HG03108 (cell line): ENCODE data around the gene ZNF512.
A peak's percentile ranks its signal among the peaks of the same experiment; 100 is the strongest.
"Not testable (repeated sequence)": the region's sequence is repeated elsewhere in the genome, so short reads cannot be mapped to it uniquely, and the experiment has no call there.

Experiments used
- ATAC-seq: cut with Tn5 transposase; IDR thresholded peaks from one replicate; pipeline ENCODE4 v1.9.1; 2021; ENCODE audit warnings: moderate library complexity; ENCODE audit not compliant: unreplicated experiment

ZNF512 gene

DNA sequence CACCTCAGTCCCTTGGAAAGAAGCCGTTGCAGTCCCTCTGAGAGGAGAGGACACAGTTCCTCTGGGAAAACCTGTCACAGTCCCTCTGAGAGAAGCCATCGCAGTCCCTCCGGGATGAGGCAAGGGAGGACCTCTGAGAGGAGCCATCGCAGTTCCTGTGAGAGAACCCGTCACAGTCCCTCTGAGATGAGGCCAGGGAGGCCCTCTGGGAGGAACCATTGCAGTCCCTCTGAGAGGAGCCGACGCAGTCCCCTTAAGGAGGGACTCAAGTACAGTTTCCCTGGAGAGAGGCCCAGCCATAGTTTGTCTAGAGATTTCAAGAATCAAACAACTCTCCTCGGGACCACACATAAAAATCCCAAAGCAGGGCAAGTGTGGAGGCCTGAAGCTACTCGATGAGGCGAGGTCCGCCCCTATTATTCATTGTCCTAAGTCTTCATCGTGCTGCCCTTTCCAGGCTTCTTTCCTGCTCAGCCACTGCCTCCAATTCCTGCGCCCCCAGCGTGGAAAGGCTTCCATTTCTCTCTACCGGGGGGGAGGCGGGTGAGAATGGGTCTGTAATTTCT is 630 bp upstream of the ZNF512 start:
- no peak for ATAC-seq

DNA sequence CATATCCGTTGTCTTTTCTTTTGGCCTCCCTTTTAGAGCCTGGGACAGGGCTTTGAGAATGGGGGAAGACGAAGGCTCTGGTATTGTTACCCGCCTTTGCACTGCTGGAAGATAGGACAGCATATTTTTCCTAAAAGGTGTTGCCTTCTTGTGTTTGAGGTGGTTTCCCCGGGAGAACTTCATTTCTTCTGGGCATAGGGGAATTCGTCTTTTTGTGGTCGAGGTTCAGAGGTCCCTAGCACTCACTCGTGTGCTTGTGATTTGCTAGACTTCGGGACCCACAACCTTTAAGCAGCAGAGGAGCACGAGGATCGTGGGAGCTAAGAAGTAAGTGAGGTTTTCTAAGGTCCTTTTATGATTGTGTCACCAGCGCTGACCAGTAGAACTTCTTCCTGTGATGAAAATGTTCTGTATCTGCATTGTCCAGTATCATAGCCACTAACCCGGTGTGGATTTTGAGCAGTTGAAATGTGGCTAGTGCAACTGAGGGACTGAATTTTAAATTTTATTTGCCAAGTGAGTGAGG is 611 bp downstream of the ZNF512 start:
- no peak for ATAC-seq

DNA sequence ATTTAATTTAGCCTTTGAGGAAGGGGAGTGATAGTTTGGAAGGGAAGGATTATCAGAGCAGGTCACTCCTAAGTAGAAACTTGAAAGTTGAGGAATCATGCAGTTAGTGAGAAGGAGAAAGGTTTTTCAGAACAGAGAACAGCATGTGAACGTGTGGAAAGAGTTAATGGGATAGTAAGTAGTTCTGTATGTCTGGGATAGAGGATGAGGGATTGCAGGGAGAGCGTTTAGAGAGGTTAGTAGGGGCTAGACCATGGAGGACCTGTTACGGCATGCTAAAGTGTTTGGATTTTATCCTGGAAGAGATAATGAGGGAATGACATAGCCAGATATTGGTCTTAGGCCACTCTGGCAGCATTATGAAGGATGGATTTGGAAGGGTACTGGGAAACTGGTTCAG is 1.8 kb downstream of the ZNF512 start:
- ATAC-seq: no peak

DNA sequence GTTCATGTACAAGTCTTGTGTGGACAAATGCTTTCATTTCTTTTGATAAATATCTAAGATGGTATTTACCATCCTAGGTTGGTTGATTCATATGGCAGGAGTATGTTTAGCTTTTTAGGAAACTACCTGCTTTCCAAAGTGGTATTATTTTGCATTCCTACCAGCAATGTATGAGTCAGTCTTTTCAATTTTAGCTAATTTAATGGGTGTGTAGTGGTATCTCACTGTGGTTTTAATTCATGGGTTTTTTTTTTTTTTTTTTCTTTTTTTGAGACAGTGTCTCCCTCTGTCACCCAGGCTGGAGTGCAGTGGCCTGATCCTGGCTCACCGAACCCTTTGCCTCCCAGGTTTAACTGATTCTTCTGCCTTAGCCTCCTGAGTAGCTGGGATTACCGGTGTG is 4.2 kb downstream of the ZNF512 start:
- ATAC-seq: no peak

DNA sequence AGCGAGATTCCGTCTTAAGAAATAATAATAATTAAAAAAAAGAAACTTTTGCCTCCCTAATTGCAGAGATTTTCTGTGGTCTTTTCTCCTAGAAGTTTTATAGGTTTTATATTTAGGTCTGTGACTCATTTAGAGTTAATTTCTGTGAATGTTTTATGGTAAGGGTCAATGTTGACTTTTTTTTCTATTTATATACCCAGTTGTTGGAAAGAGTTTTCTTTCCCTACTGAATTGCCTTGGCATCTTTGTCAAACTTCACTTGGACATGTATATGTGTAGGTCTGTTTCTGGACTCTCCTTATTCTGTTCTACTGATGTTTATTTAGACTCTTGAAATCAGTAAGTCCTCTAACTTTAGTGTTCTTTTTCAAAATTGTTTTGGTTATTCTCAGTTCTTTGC is 5.5 kb downstream of the ZNF512 start:
- ATAC-seq: no peak

DNA sequence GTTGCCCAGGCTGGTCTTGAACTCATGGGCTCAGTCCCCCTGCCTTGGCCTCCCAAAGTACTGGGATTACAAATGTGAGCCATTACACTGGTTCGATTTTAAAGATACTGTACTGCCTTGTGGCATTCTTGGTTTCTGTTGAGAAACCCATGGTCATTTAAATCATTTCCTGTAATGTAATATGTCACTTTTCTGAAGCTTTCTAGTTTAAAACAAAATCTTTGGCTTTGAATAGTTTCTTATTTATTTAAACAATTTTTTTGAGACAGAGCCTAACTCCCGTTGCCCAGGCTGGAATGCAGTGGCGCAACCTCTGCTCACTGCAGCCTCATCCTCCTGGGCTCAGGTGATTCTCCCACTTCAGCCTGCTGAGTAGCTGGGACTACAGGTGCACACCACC is 8.9 kb downstream of the ZNF512 start:
- no peak for ATAC-seq

DNA sequence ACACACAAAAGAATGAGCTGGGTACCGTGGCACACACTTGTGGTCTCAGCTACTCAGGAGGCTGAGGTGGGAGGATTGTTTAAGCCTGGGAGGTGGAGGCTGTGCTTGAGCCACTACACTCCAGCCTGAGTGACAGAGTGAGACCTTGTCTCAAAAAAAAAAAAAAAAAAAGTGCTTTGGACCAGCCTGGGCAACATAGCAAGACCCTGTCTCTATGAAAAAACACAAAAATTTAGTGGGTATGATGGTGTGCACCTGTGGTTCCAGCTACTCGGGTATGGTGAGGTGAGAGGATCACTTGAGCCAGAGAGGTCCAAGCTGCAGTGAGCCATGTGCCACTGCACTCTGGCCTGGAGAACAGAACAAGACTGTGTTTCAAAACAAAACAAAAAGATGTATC is 10.4 kb downstream of the ZNF512 start:
- ATAC-seq: no peak

DNA sequence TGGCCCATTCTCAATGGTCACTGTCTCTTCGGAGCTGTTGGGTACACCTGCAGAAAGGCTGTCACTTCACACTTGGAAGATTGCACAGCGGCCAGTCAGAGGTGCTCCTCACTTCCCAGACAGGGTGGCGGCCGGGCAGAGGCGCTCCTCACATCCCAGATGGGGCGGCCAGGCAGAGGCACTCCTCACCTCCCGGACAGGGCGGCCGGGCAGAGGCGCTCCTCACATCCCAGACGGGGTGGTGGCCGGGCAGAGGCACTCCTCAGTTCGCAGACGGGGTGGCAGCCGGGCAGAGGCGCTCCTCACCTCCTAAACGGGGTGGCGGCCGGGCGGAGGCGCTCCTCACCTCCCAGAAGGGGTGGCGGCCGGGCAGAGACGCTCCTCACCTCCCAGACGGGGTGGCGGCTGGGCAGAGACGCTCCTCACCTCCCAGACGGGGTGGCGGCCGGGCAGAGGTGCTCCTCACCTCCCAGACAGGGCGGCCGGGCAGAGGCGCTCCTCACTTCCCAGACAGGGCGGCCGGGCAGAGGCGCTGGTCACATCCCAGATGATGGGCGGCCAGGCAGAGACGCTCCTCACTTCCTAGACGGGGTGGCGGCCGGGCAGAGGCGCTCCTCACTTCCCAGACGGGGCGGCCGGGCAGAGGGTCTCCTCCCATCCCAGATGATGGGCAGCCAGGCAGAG is 11.3 kb downstream of the ZNF512 start:
- ATAC-seq: not testable (repeated sequence)

DNA sequence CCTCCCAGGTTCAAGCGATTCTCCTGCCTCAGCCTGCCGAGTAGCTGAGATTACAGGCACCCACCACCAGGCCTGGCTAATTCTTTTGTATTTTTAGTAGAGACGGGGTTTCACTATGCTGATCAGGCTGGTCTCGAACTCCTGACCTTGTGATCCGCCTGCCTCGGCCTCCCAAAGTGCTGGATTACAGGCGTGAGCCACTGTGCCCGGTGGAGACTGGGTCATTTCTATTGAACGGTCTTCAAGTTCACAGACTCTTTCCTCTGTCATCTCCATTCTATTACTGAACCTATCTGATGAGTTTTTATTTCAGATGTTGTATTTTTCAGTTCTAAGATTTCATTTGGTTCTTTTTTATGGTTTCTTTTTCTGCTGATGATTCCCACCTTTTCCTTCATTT is 12.6 kb downstream of the ZNF512 start:
- not testable (repeated sequence) for ATAC-seq

DNA sequence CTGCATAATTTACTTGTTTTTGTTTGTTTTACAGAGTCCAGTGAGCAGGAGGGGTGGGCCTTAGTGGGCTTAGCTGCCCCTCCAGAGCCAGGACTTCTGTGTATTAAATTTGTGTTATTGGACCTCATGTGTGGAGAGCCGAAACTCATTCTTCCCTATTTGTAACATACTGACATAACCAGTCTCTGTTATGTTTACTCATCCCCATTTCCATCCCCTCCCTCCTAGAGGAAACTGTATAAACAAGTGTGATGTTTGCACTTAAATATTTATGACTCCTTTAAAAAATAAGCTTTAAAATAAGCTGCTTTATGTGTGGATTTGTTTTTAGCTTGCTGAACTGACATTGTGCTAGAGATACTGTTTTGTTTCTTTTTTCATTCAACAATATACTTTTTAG is 13.8 kb downstream of the ZNF512 start:
- ATAC-seq: no peak

DNA sequence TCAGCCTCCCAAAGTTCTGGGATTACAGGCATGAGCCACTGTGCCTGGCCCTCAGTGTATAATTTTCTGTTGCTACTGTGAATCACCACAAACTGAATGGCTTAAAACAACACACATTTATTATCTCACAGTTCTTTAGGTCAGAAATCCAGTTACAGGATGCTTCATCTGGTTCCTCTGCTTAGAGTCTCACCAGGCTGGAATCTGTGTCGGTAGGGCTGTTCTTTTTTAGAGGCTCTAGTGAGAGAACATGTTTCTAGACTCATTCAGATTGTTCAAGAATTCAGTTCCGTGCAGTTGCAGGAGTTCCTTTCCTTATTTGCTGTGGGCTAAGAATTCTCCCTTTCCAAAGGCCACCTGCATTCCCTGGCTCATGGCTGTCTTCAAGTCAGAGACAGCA is 23.8 kb downstream of the ZNF512 start:
- no peak for ATAC-seq

DNA sequence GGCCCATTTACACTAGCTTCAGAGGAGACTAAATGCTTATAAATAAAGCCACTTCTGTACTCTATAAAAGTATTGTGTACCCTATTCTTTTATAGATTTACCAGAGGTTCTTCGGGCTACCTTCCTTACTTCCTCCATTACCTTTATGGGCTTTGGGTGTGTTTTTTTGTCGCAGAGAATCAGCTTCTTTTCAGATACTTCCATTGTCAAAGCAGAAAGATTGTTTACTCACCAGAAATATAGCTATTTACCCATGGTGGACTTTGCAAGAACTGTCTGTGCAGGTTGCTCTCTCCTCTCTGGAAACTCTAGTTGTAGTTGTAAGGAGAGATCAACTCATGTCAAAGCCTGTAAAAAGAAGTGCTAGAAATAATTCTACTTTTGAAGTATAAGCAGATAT is 31.1 kb downstream of the ZNF512 start:
- no peak for ATAC-seq

DNA sequence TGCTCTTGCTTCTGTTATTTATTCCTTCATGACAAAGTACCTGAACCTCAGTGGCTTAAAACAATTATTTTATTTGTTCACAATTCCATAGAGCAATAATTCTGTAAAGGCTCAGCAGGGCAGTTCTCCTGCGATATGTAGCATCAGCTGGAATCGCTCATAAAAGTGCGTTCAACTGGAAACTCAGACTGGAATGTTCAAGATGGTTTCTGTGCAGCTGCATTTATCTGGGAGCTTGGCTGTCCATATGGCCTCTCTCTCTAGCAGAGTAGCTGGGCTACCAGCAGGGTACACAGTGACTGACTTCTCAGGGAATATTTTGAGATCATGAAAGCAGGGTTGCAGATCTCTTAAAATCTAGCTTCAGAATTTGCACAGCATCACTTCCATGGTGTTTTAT is 32.5 kb downstream of the ZNF512 start:
- ATAC-seq: no peak

DNA sequence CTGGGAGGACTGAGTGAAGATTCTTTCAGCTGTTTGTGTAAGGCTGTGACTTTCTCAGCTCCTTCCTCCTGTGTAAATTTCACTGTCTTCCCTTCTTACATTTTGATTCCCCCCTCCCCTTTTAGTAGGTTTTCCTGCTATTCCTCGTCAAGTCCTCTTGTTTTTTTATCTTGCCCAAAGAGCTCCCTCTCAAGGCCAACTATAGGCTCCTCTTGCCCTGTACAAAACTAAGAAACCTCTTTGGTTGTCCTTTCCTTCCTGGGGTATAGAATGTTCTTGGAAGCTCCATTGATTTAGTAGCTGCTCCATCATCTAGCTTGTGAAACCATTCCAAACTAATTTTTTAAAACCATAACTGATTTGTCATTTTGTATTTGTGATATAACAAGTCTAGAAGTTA is 38.7 kb downstream of the ZNF512 start:
- no peak for ATAC-seq

DNA sequence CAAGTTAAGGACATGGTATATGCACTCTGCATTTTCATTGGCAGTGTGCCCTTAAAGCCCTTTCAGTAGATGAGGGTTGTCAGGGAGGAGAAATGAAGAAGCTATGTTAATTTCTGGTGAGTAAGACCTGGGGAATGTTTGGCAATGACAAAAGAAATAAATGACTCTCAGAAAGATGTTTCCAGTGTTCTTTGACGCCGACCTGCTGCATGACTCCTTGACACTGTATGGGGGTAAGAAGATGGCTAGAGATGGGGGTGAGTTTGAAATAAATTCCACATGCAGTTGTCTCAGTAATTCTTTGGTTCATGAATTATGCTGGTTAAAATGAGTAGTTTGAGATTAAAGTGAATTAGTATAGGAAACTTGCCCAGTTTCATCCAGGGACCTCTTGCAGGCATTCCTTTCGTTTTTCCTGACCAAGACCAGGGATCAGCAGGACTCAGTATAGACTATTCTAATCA is 40.1 kb downstream of the ZNF512 start:
- ATAC-seq: no peak

DNA sequence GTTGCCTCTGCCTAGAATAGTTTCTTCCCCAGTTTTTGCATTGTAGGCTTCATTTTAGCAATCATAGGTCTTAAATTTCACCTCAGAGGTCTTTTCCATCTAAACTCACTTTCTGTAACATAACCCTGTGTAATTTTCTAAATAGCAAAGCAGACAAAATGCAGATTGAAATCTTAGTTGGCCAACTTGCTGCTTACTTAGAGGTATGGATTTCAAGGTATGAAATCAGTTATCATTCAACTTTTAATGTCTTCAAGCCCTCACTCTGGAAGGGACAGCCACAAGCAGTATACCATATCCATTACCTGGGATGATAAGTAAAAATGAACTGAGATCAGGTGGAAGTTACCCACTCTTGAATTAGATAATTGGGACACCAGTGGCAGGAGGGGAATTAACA is 42.1 kb downstream of the ZNF512 start:
- no peak for ATAC-seq

DNA sequence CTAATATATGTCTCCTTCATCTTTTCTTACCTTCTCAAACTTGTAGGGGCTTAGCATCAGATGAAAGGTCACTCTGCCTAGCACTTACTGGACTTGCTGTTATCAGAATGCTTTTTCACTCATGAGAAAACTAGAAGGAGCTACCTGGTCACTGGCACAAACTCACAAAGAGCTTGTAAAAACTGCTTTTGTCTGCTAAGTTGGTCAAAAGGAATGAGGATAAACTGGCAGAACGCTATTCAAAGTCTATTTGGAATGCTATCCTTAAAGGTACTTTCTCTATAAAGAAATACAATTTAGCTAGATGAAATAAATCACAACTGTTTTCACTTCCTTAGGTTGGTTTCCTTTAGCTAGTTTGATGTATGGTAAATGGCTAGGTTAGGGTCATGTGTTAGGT is 43.5 kb downstream of the ZNF512 start:
- not testable (repeated sequence) for ATAC-seq

DNA sequence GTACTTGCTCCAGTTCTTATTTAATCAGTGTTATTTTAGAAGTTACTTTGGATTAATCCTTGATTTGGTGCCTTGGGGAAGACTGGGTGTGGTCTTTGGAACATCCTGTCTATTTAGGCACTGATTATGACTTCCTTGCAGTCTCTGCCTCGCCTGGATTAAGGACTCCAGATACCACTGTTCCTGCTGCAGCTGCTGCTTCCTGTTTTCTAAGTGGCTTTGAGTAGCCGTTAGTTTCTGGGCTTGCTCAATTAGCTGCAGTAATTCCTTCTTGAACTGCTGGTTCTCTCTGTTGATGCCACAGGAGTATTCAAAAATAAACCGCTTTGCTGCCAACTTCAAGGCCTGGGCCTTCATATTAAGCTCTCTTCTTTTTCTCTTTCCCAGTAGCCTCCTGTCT is 44.1 kb downstream of the ZNF512 start:
- not testable (repeated sequence) for ATAC-seq

DNA sequence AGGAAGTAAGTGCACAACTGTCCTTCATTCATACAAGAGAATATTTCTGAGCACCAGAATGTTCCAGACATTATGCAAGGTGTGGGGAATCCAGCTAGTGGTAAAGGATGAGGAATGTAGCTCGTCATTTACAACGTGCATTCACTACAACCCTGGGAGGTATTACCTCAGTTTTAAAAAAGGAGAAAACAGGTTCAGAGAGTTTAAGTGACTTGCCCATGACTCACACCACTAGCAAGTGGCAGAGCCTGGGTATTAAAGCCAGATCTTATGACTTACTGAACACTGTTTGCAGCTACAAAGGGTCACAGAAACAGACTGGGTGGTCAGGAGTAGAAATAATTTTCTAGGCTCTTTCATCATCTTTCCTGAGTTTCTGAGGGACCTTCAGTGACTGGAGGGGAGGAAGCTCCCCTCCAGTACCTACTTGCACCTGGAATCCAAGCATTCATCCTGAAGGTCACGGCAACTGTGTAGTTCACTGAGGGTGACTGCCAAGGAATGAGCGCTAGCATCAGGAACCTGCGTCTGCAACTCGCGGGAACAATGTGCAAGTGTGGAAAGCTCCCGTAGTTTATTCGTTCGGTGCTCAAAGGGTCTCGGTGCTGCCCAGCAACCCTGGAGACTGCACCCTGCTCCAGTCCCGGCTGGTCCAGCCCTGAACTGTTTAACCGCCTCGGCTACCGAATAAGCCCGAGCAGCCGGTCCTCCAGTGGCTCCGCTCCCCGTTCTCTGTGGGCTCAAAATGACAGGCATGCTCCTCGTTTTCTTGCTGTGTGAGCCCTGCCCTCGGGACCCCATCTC is 45.3 kb downstream of the ZNF512 start:
- ATAC-seq: no peak

DNA sequence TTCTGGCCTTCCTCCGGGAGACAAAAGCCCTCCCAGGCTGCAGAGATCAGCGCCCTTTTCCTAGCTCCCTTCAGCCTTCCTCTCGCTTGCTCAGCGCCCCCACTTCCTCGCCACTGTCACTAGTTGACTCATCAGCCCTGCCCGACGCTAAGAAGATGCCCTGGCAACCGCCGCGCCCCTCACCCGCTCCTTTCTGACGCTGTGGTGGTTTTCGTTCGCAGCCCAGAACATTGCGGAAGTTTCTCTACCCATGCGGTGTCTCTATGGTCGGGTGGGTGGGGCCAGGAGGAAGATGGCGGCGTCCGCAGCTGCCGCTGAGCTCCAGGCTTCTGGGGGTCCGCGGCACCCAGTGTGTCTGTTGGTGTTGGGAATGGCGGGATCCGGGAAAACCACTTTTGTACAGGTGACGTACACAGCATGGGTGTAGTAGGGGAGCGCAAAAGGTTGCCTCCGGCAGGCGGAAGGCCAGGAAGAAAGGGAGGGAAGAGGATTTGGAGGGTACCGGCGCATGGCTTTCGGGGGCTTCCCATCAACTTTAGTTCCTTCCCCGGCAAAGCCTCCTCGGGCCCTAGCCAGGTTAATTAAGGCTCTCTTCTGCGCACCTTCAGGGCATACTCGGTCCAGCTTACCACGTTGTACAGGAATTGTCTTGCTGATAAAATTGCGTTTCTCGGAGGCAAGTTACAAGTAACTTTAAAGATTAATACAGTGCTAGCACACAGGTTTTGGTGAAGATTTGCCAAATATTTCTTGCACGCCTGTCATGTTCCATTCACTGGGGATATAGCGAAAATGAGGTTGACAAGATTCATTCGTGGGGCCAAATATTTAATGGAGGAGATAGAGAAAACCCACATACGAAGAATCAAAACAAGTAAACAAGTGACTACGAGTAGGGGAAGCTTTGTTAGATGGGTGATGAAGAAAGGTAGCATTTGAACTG is 46.2 kb downstream of the ZNF512 start, which contains the start of the genes CCDC121 and GPN1:
Gene CCDC121, minus strand, starts transcription at position 246 of the 943 bp plus-strand sequence. CDS start 1,213 bp downstream, outside the sequence.
Gene GPN1, plus strand, starts transcription at position 284 of the 943 bp plus-strand sequence. Its CDS starts 9 bp downstream, at position 293.
- peak; percentile 97 for ATAC-seq
